Common myeloid progenitor, CD34-positive (primary cell): ENCODE measurements around the gene POU2AF3.

ENCODE experiments used
- CTCF ChIA-PET: fragments of 350-600 bp; sonication (Branson Sonifier 250); formaldehyde crosslinking; loops from one replicate; lab custom pipeline; 2021; ENCODE audit warnings: antibody characterized with exemption; lab: Charles Lee
- POLR2A ChIA-PET: fragments of 350-600 bp; sonication (Branson Sonifier 250); formaldehyde crosslinking; loops from one replicate; lab custom pipeline; 2021; ENCODE audit warnings: antibody characterized with exemption; lab: Charles Lee
- DNase-seq, 3 donors: peaks; one replicate each; pipeline versions ENCODE4 v3.0.0 to v3.0.0-alpha.2; 2013
- H3K27ac ChIP-seq, 2 experiments: 1 replicate in 1 of 2; 2 replicates in 1 of 2; pipeline ENCODE4 v1.7.0; 2013; ENCODE audit warnings: inconsistent platforms in 2 of 2, low read length in 2 of 2, mild to moderate bottlenecking in 2 of 2, low read depth in 1 of 2, moderate library complexity in 1 of 2; ENCODE audit not compliant: severe bottlenecking in 2 of 2, insufficient read depth in 1 of 2, poor library complexity in 1 of 2
- H3K27me3 ChIP-seq, 5 experiments: replicated peaks in 2 of 5; 1 replicate in 3 of 5; 2 replicates in 2 of 5; pipeline versions ENCODE4 v1.6.1 to v1.7.0; 2013; ENCODE audit warnings: low read length in 4 of 5, mild to moderate bottlenecking in 2 of 5, moderate library complexity in 2 of 5, inconsistent platforms in 1 of 5; ENCODE audit not compliant: insufficient read depth in 5 of 5, control insufficient read depth in 4 of 5
- H3K36me3 ChIP-seq, 4 experiments: 1 replicate in 2 of 4; 2 replicates in 2 of 4; pipeline versions ENCODE4 v1.6.1 to v1.7.0; 2013; ENCODE audit warnings: low read length in 3 of 4, control low read depth in 1 of 4, mild to moderate bottlenecking in 1 of 4; ENCODE audit not compliant: control insufficient read depth in 4 of 4, insufficient read depth in 4 of 4
- H3K4me1 ChIP-seq, 4 experiments: 1 replicate in 3 of 4; 2 replicates in 1 of 4; pipeline versions ENCODE4 v1.6.1 to v1.7.1; 2013; ENCODE audit warnings: low read length in 3 of 4, mild to moderate bottlenecking in 3 of 4, control low read depth in 1 of 4, inconsistent platforms in 1 of 4, moderate library complexity in 1 of 4; ENCODE audit not compliant: control insufficient read depth in 4 of 4, insufficient read depth in 4 of 4; ENCODE audit errors: control extremely low read depth in 1 of 4
- H3K4me3 ChIP-seq, 7 experiments: 1 replicate in 4 of 7; 2 replicates in 3 of 7; pipeline versions ENCODE4 v1.5.1 to v1.7.0; 2013; ENCODE audit warnings: mild to moderate bottlenecking in 7 of 7, low read length in 6 of 7, moderate library complexity in 6 of 7, inconsistent platforms in 2 of 7, low read depth in 2 of 7, control low read depth in 1 of 7; ENCODE audit not compliant: insufficient read depth in 4 of 7, control insufficient read depth in 1 of 7; ENCODE audit errors: extremely low read depth in 1 of 7
- H3K9me3 ChIP-seq, 5 experiments: 1 replicate in 4 of 5; 2 replicates in 1 of 5; pipeline versions ENCODE4 v1.6.1 to v1.7.1; 2013; ENCODE audit warnings: low read length in 4 of 5, mild to moderate bottlenecking in 2 of 5, inconsistent platforms in 1 of 5, low read depth in 1 of 5, moderate library complexity in 1 of 5; ENCODE audit not compliant: control insufficient read depth in 4 of 5, insufficient read depth in 2 of 5; ENCODE audit errors: control extremely low read depth in 1 of 5
- WGBS: methylation state at CpG from one replicate; pipeline ENCODE4 v1.1.5; 2013; ENCODE audit not compliant: insufficient coverage; 5-methylcytosine and 5-hydroxymethylcytosine counted together

Gene POU2AF3

GRCh38 chr11:111356660-111357048, 58.3 kb downstream of the POU2AF3 start:
- no peak overlapping the region for H3K27ac ChIP-seq
- WGBS = 100% methylated on average over 1 of the region's 3 CpGs
- no peaks in the 10 kb centered on the region for H3K36me3 ChIP-seq
- no peaks in the 10 kb centered on the region for H3K9me3 ChIP-seq
- H3K27me3 ChIP-seq = no peaks in the 10 kb centered on the region
- ChIA-PET POLR2A (no interaction called here), CTCF (interaction anchor here (0.8 to 1.1 kb wide), 2 partner anchors 67 to 96 kb away, joined by 3 read pairs; no protein-coding TSS in a partner anchor)
- no peak for DNase-seq
- H3K4me1 ChIP-seq = no peaks in the 10 kb centered on the region
- H3K4me3 ChIP-seq = no peak overlapping the region

DNA sequence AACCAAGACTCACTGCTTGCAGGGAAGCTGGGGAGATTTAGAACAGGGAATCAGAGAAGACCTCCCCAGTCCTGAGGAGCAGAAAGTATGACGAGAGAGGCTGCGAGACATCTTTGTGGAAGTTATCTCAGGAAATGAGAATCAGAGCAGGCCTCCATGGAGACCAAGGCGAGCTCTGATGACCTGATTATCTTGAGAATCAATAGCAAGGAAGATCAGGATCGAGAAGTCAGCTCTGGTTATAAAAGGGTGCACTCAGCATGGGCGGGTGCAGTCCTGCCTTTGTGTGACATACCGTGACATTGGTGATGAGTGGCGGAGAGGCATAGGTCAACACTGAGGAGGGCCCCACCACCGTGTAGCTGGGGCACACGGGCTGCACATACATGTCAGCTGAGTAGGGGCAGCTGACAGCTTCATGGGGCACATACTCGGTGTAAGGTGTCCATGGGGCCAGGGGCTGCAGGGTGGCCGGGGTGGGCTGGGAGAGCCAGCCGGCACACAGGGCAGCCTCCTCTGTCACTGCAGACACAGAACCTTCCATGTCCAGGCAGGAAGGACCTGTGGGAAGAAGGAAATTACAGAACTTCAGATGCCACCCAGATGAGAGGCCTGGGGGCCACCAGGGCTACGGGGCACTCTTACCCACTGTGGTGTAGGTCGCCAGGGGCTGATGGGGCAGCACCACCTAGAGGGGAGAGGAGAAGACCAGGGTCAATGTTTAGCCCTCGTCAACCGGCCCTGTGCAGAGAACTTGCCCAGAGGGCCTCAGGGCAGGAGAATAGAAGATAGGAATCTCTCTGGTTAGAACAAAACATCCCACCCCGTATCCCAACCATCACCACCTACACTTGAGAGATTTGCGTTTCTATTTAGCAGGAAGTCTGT, 59.0 kb downstream of the POU2AF3 start:
- no peak for DNase-seq
- no peak overlapping the region for H3K27ac ChIP-seq
- ChIA-PET POLR2A (no interaction called here), CTCF (interaction anchor here (0.8 to 1.1 kb wide), 2 partner anchors 66 to 95 kb away, joined by 3 read pairs; no protein-coding TSS in a partner anchor)
- H3K4me1 ChIP-seq = no peaks in the 10 kb centered on the region
- H3K9me3 ChIP-seq = no peaks in the 10 kb centered on the region
- H3K27me3 ChIP-seq = no peaks in the 10 kb centered on the region
- H3K4me3 ChIP-seq = no peak overlapping the region
- WGBS = 97% methylated on average over 15 of the region's 18 CpGs
- H3K36me3 ChIP-seq = no peaks in the 10 kb centered on the region
